Trophoblast cell (in vitro differentiated cells and primary cell): ENCODE data around the gene FADD.

Source experiments
- DNase-seq, 2 donors: peaks; one replicate each; pipeline ENCODE4 v3.0.0-alpha.2; 2016
- H2AFZ ChIP-seq: 2 replicates; pipeline ENCODE4 v1.6.1; 2013; ENCODE audit warnings: low read length, moderate library complexity, mild to moderate bottlenecking; ENCODE audit not compliant: insufficient read depth, poor library complexity
- H2AK5ac ChIP-seq: 2 replicates; pipeline ENCODE4 v1.6.1; 2013; ENCODE audit warnings: mild to moderate bottlenecking, low read length
- H2BK120ac ChIP-seq: 2 replicates; pipeline ENCODE4 v1.6.1; 2013; ENCODE audit warnings: low read length, mild to moderate bottlenecking, moderate library complexity; ENCODE audit not compliant: insufficient read depth, poor library complexity
- H2BK12ac ChIP-seq: 2 replicates; pipeline ENCODE4 v1.6.1; 2013; ENCODE audit warnings: mild to moderate bottlenecking, low read length, moderate library complexity
- H2BK5ac ChIP-seq: 2 replicates; pipeline ENCODE4 v1.6.1; 2013; ENCODE audit warnings: low read length, low read depth, moderate library complexity, mild to moderate bottlenecking; ENCODE audit not compliant: poor library complexity
- H3K14ac ChIP-seq: 2 replicates; pipeline ENCODE4 v1.6.1; 2013; ENCODE audit warnings: mild to moderate bottlenecking, low read length
- H3K18ac ChIP-seq: 2 replicates; pipeline ENCODE4 v1.6.1; 2013; ENCODE audit warnings: mild to moderate bottlenecking, low read length
- H3K23ac ChIP-seq: 2 replicates; pipeline ENCODE4 v1.6.1; 2013; ENCODE audit warnings: low read length
- H3K27ac ChIP-seq: 2 replicates; pipeline ENCODE4 v1.5.1; 2013; ENCODE audit warnings: low read depth, mild to moderate bottlenecking, inconsistent platforms, low read length, moderate library complexity
- H3K27me3 ChIP-seq: 2 replicates; pipeline ENCODE4 v1.6.1; 2013; ENCODE audit warnings: inconsistent platforms, mild to moderate bottlenecking, low read length, moderate library complexity; ENCODE audit not compliant: insufficient read depth
- H3K36me3 ChIP-seq, 2 experiments: 1 replicate in 1 of 2; 2 replicates in 1 of 2; pipeline ENCODE4 v1.6.1; 2013; ENCODE audit warnings: low read length in 2 of 2, mild to moderate bottlenecking in 2 of 2, moderate library complexity in 1 of 2; ENCODE audit not compliant: insufficient read depth in 2 of 2, control insufficient read depth in 1 of 2
- H3K4ac ChIP-seq: 2 replicates; pipeline ENCODE4 v1.6.1; 2013; ENCODE audit warnings: low read depth, mild to moderate bottlenecking, low read length, moderate library complexity
- H3K4me1 ChIP-seq, 2 experiments: 1 replicate in 1 of 2; 2 replicates in 1 of 2; pipeline ENCODE4 v1.6.1; 2013; ENCODE audit warnings: low read length in 2 of 2, mild to moderate bottlenecking in 2 of 2, moderate library complexity in 1 of 2; ENCODE audit not compliant: insufficient read depth in 2 of 2, control insufficient read depth in 1 of 2
- H3K4me2 ChIP-seq: 2 replicates; pipeline ENCODE4 v1.6.1; 2013; ENCODE audit warnings: inconsistent platforms, mild to moderate bottlenecking, low read length, moderate library complexity
- H3K4me3 ChIP-seq: 2 replicates; pipeline ENCODE4 v1.5.1; 2013; ENCODE audit warnings: mild to moderate bottlenecking, low read depth, low read length, inconsistent platforms
- H3K79me1 ChIP-seq: one replicate; pipeline ENCODE4 v1.6.1; 2013; ENCODE audit warnings: low read length
- H3K79me2 ChIP-seq: 2 replicates; pipeline ENCODE4 v1.6.1; 2013; ENCODE audit warnings: low read length, mild to moderate bottlenecking; ENCODE audit not compliant: control insufficient read depth, insufficient read depth, poor library complexity
- H3K9ac ChIP-seq: 2 replicates; pipeline ENCODE4 v1.6.1; 2013; ENCODE audit warnings: mild to moderate bottlenecking, low read length
- H3K9me3 ChIP-seq: 2 replicates; pipeline ENCODE4 v1.6.1; 2013; ENCODE audit warnings: low read depth, mild to moderate bottlenecking, control low read depth, inconsistent platforms, low read length; ENCODE audit not compliant: insufficient read depth
- H4K12ac ChIP-seq: 2 replicates; pipeline ENCODE4 v1.6.1; 2013; ENCODE audit warnings: low read depth, mild to moderate bottlenecking, low read length, moderate library complexity
- H4K8ac ChIP-seq: 2 replicates; pipeline ENCODE4 v1.6.1; 2013; ENCODE audit warnings: low read depth, mild to moderate bottlenecking, low read length, moderate library complexity
- H4K91ac ChIP-seq: one replicate; pipeline ENCODE4 v1.6.1; 2013; ENCODE audit warnings: low read depth, mild to moderate bottlenecking, low read length, moderate library complexity
- WGBS: extraction: QIAGEN DNeasy Blood & Tissue Kit; methylation state at CpG from one replicate; pipeline ENCODE4 v1.1.7; 2013; ENCODE audit warnings: missing lambda C conversion rate; ENCODE audit not compliant: insufficient read length, insufficient coverage; ENCODE audit errors: extremely low coverage; 5-methylcytosine and 5-hydroxymethylcytosine counted together

Gene FADD

DNA sequence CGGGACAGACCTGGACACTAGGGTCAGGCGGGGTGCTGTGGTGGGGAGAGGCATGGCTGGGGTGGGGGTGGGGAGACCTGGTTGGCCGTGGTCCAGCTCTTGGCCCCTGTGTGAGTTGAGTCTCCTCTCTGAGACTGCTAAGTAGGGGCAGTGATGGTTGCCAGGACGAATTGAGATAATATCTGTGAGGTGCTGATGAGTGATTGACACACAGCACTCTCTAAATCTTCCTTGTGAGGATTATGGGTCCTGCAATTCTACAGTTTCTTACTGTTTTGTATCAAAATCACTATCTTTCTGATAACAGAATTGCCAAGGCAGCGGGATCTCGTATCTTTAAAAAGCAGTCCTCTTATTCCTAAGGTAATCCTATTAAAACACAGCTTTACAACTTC lies 3.9 kb downstream of the FADD start:
- H3K36me3 ChIP-seq = peaks cover 29 to 37% of the 10 kb centered on the region in 2 experiments
- no peak overlapping the region for H3K4me3 ChIP-seq
- no peak overlapping the region for H3K27ac ChIP-seq
- H4K91ac ChIP-seq = no peak overlapping the region
- no peak overlapping the region for H3K4ac ChIP-seq
- H3K14ac ChIP-seq = no peak overlapping the region
- no peak overlapping the region for H3K9ac ChIP-seq
- H3K79me1 ChIP-seq = peaks cover 11% of the 10 kb centered on the region
- no peaks in the 10 kb centered on the region for H3K27me3 ChIP-seq
- no peak for DNase-seq
- no peak overlapping the region for H4K8ac ChIP-seq
- H2AFZ ChIP-seq = no peak overlapping the region
- H3K18ac ChIP-seq = no peak overlapping the region
- no CpG with 5 or more reads among the region's 6 CpGs for WGBS
- H2AK5ac ChIP-seq = no peak overlapping the region
- no peak overlapping the region for H2BK5ac ChIP-seq
- peaks cover 10% of the 10 kb centered on the region for H3K79me2 ChIP-seq
- H3K9me3 ChIP-seq = no peaks in the 10 kb centered on the region
- H2BK120ac ChIP-seq = no peak overlapping the region
- H3K23ac ChIP-seq = no peak overlapping the region
- H3K4me2 ChIP-seq = no peak overlapping the region
- no peak overlapping the region for H4K12ac ChIP-seq
- no peak overlapping the region for H2BK12ac ChIP-seq
- H3K4me1 ChIP-seq = peaks cover 7 to 15% of the 10 kb centered on the region in 2 experiments

- H4K91ac ChIP-seq = no peak overlapping the region
- H3K14ac ChIP-seq = no peak overlapping the region
- H3K27me3 ChIP-seq = no peaks in the 10 kb centered on the region
- H2BK12ac ChIP-seq = no peak overlapping the region
- no peak overlapping the region for H3K27ac ChIP-seq
- H3K9me3 ChIP-seq = no peaks in the 10 kb centered on the region
- no CpG with 5 or more reads among the region's 15 CpGs for WGBS
- no peak overlapping the region for H3K4me2 ChIP-seq
- H3K79me2 ChIP-seq = peaks cover 10% of the 10 kb centered on the region
- no peak overlapping the region for H2BK120ac ChIP-seq
- no peak overlapping the region for H3K4ac ChIP-seq
- H3K18ac ChIP-seq = no peak overlapping the region
- H3K23ac ChIP-seq = no peak overlapping the region
- H3K9ac ChIP-seq = no peak overlapping the region
- H3K4me3 ChIP-seq = no peak overlapping the region
- H3K36me3 ChIP-seq = peaks cover 29 to 37% of the 10 kb centered on the region in 2 experiments
- no peak for DNase-seq
- peaks cover 11% of the 10 kb centered on the region for H3K79me1 ChIP-seq
- no peak overlapping the region for H2BK5ac ChIP-seq
- H4K12ac ChIP-seq = no peak overlapping the region
- H4K8ac ChIP-seq = no peak overlapping the region
- H3K4me1 ChIP-seq = peaks cover 7 to 15% of the 10 kb centered on the region in 2 experiments
- no peak overlapping the region for H2AK5ac ChIP-seq
- no peak overlapping the region for H2AFZ ChIP-seq
Observed at GRCh38 chr11:70207531-70208131, 4.5 kb downstream of the FADD start.

DNA sequence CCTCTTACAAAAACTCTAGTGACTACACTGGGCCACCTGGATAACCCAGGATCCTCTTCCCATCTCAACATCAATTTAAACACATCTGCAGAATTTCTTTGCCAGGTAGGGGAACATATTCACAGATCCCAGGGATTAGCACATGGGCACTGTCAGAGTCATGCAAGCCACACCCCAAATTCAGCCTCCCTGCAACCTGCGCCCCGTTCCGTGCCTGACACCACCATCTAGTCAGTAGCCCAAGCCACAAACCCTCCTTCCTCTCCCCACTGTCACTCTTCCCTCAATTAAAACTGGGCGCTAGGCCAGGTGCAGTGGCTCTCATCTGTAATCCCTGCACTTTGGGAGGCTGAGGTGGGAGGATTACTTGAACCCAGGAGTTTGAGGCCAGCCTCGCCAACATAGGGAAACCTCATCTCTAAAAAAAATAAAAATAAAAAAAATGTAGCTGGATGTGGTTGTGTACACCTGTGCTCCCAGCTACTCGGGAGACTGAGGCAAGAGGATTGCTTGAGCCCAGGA lies 6.4 kb downstream of the FADD start:
- H3K4me1 ChIP-seq = peaks cover 7 to 8% of the 10 kb centered on the region in 2 experiments
- no peak overlapping the region for H2AK5ac ChIP-seq
- no peaks in the 10 kb centered on the region for H3K79me2 ChIP-seq
- H2BK5ac ChIP-seq = no peak overlapping the region
- H2AFZ ChIP-seq = no peak overlapping the region
- no peak overlapping the region for H3K14ac ChIP-seq
- no peaks in the 10 kb centered on the region for H3K27me3 ChIP-seq
- H4K12ac ChIP-seq = no peak overlapping the region
- H4K8ac ChIP-seq = no peak overlapping the region
- peaks cover 29 to 37% of the 10 kb centered on the region in 2 experiments for H3K36me3 ChIP-seq
- no peak overlapping the region for H3K9ac ChIP-seq
- DNase-seq = no peak
- no peaks in the 10 kb centered on the region for H3K79me1 ChIP-seq
- H3K9me3 ChIP-seq = no peaks in the 10 kb centered on the region
- no peak overlapping the region for H3K18ac ChIP-seq
- H3K23ac ChIP-seq = no peak overlapping the region
- no CpG with 5 or more reads among the region's 6 CpGs for WGBS
- H4K91ac ChIP-seq = no peak overlapping the region
- H3K4me2 ChIP-seq = no peak overlapping the region
- no peak overlapping the region for H2BK12ac ChIP-seq
- no peak overlapping the region for H3K4me3 ChIP-seq
- H2BK120ac ChIP-seq = no peak overlapping the region
- no peak overlapping the region for H3K4ac ChIP-seq
- H3K27ac ChIP-seq = no peak overlapping the region

- H3K27ac ChIP-seq = no peak overlapping the region
- no peak overlapping the region for H3K18ac ChIP-seq
- no peak overlapping the region for H3K14ac ChIP-seq
- no peaks in the 10 kb centered on the region for H3K79me2 ChIP-seq
- no peak overlapping the region for H3K4me2 ChIP-seq
- H3K27me3 ChIP-seq = no peaks in the 10 kb centered on the region
- no peak overlapping the region for H2BK12ac ChIP-seq
- no peak overlapping the region for H3K23ac ChIP-seq
- WGBS = no CpG with 5 or more reads among the region's 8 CpGs
- no peak overlapping the region for H3K4me3 ChIP-seq
- DNase-seq = no peak
- H3K4me1 ChIP-seq = peaks cover 3% of the 10 kb centered on the region in 2 experiments
- no peak overlapping the region for H4K91ac ChIP-seq
- no peak overlapping the region for H2AK5ac ChIP-seq
- no peaks in the 10 kb centered on the region for H3K9me3 ChIP-seq
- H3K79me1 ChIP-seq = no peaks in the 10 kb centered on the region
- H3K36me3 ChIP-seq = peaks cover 25 to 33% of the 10 kb centered on the region in 2 experiments
- no peak overlapping the region for H4K12ac ChIP-seq
- no peak overlapping the region for H2AFZ ChIP-seq
- no peak overlapping the region for H2BK5ac ChIP-seq
- H4K8ac ChIP-seq = no peak overlapping the region
- no peak overlapping the region for H3K4ac ChIP-seq
- no peak overlapping the region for H2BK120ac ChIP-seq
- H3K9ac ChIP-seq = no peak overlapping the region
Observed at GRCh38 chr11:70210051-70210501, 7.0 kb downstream of the FADD start.
